RWPE2 (cell line): ENCODE results near the gene CIT.

ENCODE experiments used
- ATAC-seq: fragments of 200-7000 bp; cut with Tn5 transposase; 3 replicates; pipeline ENCODE4 v1.9.1; 2021; ENCODE audit warnings: low read depth
- DNase-seq: peaks from one replicate; pipeline ENCODE4 v3.0.0-alpha.2; 2020; ENCODE audit warnings: low spot score
- H3K27ac ChIP-seq: fragments of 450-650 bp; 2 replicates; pipeline ENCODE4 v1.5.1; 2017; ENCODE audit warnings: mild to moderate bottlenecking; ENCODE audit not compliant: poor library complexity, severe bottlenecking
- H3K27me3 ChIP-seq: fragments of 250-450 bp; sonication (Bioruptor Pico); 2 replicates; pipeline ENCODE4 v1.5.1; 2021; ENCODE audit warnings: mild to moderate bottlenecking, moderate library complexity; ENCODE audit not compliant: insufficient read depth, poor library complexity, severe bottlenecking
- H3K36me3 ChIP-seq: fragments of 250-450 bp; sonication (Bioruptor Pico); 2 replicates; pipeline ENCODE4 v1.5.1; 2020; ENCODE audit warnings: low read depth, mild to moderate bottlenecking, moderate library complexity
- H3K4me1 ChIP-seq: fragments of 250-450 bp; sonication (Bioruptor Pico); 2 replicates; pipeline ENCODE4 v1.5.1; 2021; ENCODE audit warnings: mild to moderate bottlenecking, moderate library complexity; ENCODE audit not compliant: insufficient read depth, poor library complexity, severe bottlenecking
- H3K4me3 ChIP-seq: fragments of 250-450 bp; sonication (Bioruptor Pico); 2 replicates; pipeline ENCODE4 v1.5.1; 2021; ENCODE audit warnings: mild to moderate bottlenecking, moderate library complexity; ENCODE audit not compliant: severe bottlenecking
- H3K9me3 ChIP-seq: fragments of 250-450 bp; sonication (Bioruptor Pico); 2 replicates; pipeline ENCODE4 v1.5.1; 2021; ENCODE audit warnings: mild to moderate bottlenecking, moderate library complexity; ENCODE audit not compliant: severe bottlenecking
- TF ChIP-seq, protein P1 (sequence below): fragments of 450-650 bp; IDR thresholded peaks from one replicate; pipeline ENCODE4 v1.5.1; 2017; ENCODE audit warnings: mild to moderate bottlenecking, moderate library complexity; ENCODE audit not compliant: poor library complexity, severe bottlenecking

The CIT gene

DNA sequence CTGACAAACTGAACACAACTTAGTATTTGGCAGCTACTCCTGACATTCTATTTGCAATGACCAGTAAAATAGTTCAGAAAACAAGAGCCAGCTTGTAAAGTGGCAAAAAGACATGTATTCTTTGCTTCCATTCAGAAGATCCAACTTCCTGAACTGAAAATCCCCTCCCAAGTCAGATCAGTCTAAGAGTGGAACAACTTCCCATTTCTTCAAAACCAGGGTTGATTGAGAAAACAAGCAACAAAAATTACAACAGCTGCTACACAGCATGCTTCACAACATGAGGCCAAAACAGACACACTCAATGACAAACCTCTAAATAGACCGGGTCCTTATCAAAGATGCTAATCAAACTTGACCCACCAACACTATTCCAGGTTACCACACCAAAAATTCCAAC is 40.3 kb downstream of the CIT start:
- Histone ChIP-seq H3K36me3 (peaks cover 21% of the 10 kb centered on the region), H3K4me3 (no peak overlapping the region), H3K9me3 (no peaks in the 10 kb centered on the region), H3K4me1 (no peaks in the 10 kb centered on the region), H3K27me3 (no peaks in the 10 kb centered on the region), H3K27ac (no peak overlapping the region)
- TF ChIP-seq, protein P1, sequence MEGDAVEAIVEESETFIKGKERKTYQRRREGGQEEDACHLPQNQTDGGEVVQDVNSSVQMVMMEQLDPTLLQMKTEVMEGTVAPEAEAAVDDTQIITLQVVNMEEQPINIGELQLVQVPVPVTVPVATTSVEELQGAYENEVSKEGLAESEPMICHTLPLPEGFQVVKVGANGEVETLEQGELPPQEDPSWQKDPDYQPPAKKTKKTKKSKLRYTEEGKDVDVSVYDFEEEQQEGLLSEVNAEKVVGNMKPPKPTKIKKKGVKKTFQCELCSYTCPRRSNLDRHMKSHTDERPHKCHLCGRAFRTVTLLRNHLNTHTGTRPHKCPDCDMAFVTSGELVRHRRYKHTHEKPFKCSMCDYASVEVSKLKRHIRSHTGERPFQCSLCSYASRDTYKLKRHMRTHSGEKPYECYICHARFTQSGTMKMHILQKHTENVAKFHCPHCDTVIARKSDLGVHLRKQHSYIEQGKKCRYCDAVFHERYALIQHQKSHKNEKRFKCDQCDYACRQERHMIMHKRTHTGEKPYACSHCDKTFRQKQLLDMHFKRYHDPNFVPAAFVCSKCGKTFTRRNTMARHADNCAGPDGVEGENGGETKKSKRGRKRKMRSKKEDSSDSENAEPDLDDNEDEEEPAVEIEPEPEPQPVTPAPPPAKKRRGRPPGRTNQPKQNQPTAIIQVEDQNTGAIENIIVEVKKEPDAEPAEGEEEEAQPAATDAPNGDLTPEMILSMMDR: no peak
- DNase-seq (no peak), ATAC-seq (no peak)

DNA sequence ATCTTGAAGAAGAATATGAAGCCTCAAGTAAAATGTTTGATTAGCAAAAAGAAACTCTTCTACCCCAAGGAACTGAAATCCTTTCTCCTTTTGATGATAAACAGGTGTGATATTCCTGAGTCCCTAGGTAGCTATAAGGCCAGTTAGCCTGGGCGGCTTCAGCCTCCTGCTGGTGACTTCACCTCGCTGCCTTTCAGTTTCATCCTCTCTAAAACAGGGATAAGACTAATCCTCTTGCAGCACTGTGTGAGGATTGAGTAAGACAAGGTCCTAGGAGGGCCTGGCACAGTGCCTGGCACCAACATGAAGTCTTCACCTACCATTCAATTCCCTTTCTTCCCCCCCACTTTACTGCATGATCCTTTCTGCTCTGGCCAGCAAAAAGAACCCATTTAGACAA is 42.1 kb downstream of the CIT start:
- TF ChIP-seq, protein P1: no peak
- no peak; the same call in 2 of the 3 replicates for ATAC-seq

DNA sequence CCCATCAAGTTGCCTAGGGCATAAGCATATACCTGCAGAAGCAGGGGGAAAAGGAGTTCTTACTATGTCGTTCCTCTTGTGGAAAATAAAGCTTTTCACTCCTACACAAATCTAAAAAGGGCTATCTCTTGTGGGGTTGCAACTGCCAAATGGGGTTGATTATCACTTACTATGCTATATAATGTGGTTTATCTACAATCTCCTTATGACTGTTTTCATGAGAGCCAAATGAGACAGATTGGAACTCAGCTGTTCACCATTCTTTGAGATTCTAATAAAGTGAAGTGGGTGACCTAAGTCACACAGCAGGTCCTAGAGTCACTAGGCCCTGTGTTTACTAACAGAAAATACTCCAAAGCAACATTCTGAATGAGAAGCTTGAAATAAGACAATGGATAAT is 47.7 kb downstream of the CIT start:
- no peak for ATAC-seq
- Histone ChIP-seq H3K4me3 (no peak overlapping the region), H3K27me3 (no peaks in the 10 kb centered on the region), H3K9me3 (no peaks in the 10 kb centered on the region), H3K36me3 (peaks cover 39% of the 10 kb centered on the region), H3K27ac (no peak overlapping the region), H3K4me1 (no peaks in the 10 kb centered on the region)
- no peak for DNase-seq
- TF ChIP-seq, protein P1: no peak

More for the DNA sequence above, 42.1 kb downstream of the CIT start:
- Histone ChIP-seq H3K4me3 (no peak overlapping the region), H3K27ac (no peak overlapping the region), H3K36me3 (peaks cover 18% of the 10 kb centered on the region), H3K9me3 (no peaks in the 10 kb centered on the region), H3K4me1 (no peaks in the 10 kb centered on the region), H3K27me3 (no peaks in the 10 kb centered on the region)
- DNase-seq: no peak

DNA sequence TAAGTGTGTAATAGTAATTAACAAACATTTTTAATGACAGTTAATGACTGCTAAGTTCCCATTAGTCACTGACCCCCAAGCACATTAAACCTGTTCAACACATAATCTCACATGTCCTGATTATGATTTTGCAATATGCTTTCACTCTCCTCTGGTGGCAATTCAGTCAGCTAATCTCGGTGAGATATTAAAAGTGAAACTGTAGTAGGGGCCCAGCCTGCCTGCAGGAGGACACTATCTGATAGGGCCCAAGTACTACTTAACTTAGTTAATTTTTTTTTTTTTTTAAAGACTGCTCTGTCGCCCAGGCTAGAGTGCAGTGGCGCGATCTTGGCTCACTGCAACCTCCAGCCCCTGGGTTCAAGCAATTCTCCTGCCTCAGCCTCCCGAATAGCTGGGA is 48.8 kb downstream of the CIT start:
- Histone ChIP-seq H3K9me3 (no peaks in the 10 kb centered on the region), H3K27ac (no peak overlapping the region), H3K27me3 (no peaks in the 10 kb centered on the region), H3K4me3 (no peak overlapping the region), H3K36me3 (peaks cover 39% of the 10 kb centered on the region), H3K4me1 (no peaks in the 10 kb centered on the region)
- DNase-seq (no peak), ATAC-seq (no peak)
- TF ChIP-seq, protein P1: no peak

DNA sequence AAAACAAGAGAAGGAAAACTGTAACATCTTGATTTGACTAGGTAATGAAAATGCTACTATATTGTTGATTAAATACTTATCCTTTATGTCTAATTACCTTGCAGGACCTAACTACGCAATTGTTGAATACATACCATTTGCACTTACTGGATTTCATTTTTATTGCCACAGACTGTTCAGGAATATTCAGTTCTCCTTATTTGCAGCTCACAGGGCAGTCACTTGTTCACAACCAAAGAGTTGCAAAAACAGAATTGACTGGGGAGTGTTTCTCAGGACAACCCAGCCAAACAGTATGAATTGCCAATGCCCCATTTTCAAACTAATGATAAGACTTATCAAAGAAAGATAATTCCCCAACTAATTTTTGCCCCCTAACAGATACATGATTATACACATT is 49.4 kb downstream of the CIT start:
- Histone ChIP-seq H3K36me3 (peaks cover 36% of the 10 kb centered on the region), H3K4me1 (no peaks in the 10 kb centered on the region), H3K27ac (no peak overlapping the region), H3K9me3 (no peaks in the 10 kb centered on the region), H3K27me3 (no peaks in the 10 kb centered on the region), H3K4me3 (no peak overlapping the region)
- TF ChIP-seq, protein P1: no peak
- ATAC-seq: no peak
- DNase-seq: no peak
